ENCODE measurements around the gene TMEM184C. TPM values are rescaled to one million over a fixed set of nuclear protein-coding genes. Genes with fewer than 3 reads are reported as not detected.

The TMEM184C gene
- total RNA-seq, 1 experiment from 2014 or later = 24.6 TPM

GRCh38 chr4:147638365-147638764 is 21.2 kb downstream of the TMEM184C start (continued):
- no peak for TF ChIP-seq CTCF (IDR thresholded peaks at IDR 0.05 in 2 of 3, conservative IDR thresholded peaks at IDR 0.05 in 1 of 3; ENCODE audit: borderline replicate concordance in 1 of 3, insufficient read depth in 1 of 3, low read depth in 2 of 3, low read length in 2 of 3)
- no peak for TF ChIP-seq CEBPB (IDR thresholded peaks at IDR 0.05; ENCODE audit: low read depth)
- TF ChIP-seq ZFX (IDR thresholded peaks at IDR 0.05) = no peak

- CTCF ChIA-PET = no interaction called here
Observed at GRCh38 chr4:147638942-147639341, 21.7 kb downstream of the TMEM184C start.

More at GRCh38 chr4:147638942-147639341, 21.7 kb downstream of the TMEM184C start:
- H4K20me1 ChIP-seq (ENCODE audit: insufficient read depth) = no peaks in the 10 kb centered on the region; the same call in 1 of the 2 replicates
- intact Hi-C loops (cut with micrococcal nuclease) = no loop called here
- no peak overlapping the region for H3K9ac ChIP-seq (ENCODE audit: low read length)
- H3K9me3 ChIP-seq (ENCODE audit: control insufficient read depth in 1 of 2, insufficient read depth in 1 of 2, low read depth in 1 of 2, low read length in 2 of 2) = no peaks in the 10 kb centered on the region
- DNase-seq (ENCODE audit: low read depth, low spot score) = no peak
- no peak overlapping the region for H3K27ac ChIP-seq (ENCODE audit: low read depth, low read length)
- no peaks in the 10 kb centered on the region for H3K9me2 ChIP-seq (ENCODE audit: insufficient read depth)
- 0 out of 2 replicates have a peak, but pooled peaks cover 8% of the 10 kb centered on the region for H3K79me2 ChIP-seq (ENCODE audit: insufficient read depth, low read length)
- ChIA-PET POLR2A (no interaction called here), RAD21 (ENCODE audit: low non-redundant PET in 1 of 2, low total read pairs in 2 of 2, uncharacterized antibody in 2 of 2, unreplicated experiment in 2 of 2) (no interaction called here)
- H3K27me3 ChIP-seq (ENCODE audit: insufficient read depth, low read length) = no peaks in the 10 kb centered on the region
- H3K4me3 ChIP-seq (replicated peaks in 1 of 2; ENCODE audit: low read depth in 1 of 2, low read length in 2 of 2) = no peak overlapping the region
- no peak for ATAC-seq
- TF ChIP-seq, protein P1, sequence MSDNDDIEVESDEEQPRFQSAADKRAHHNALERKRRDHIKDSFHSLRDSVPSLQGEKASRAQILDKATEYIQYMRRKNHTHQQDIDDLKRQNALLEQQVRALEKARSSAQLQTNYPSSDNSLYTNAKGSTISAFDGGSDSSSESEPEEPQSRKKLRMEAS (IDR thresholded peaks at IDR 0.05) = no peak
- no peak for TF ChIP-seq EZH2phosphoT487 (IDR thresholded peaks at IDR 0.05; ENCODE audit: borderline replicate concordance)
- TF ChIP-seq YY1 (IDR thresholded peaks at IDR 0.05; ENCODE audit: extremely low read depth, insufficient replicate concordance, low read depth, low read length) = no peak
- no peak for TF ChIP-seq TCF7L2 (IDR thresholded peaks at IDR 0.05; ENCODE audit: borderline replicate concordance, extremely low read depth, insufficient read depth, insufficient read length)
- TF ChIP-seq ZFX (IDR thresholded peaks at IDR 0.05) = no peak
- no peak for TF ChIP-seq RAD21 (IDR thresholded peaks at IDR 0.05; ENCODE audit: low read depth)
- no peak for TF ChIP-seq ZNF274 (IDR thresholded peaks at IDR 0.05; ENCODE audit: low read depth, low read length)
- TF ChIP-seq, protein P2, sequence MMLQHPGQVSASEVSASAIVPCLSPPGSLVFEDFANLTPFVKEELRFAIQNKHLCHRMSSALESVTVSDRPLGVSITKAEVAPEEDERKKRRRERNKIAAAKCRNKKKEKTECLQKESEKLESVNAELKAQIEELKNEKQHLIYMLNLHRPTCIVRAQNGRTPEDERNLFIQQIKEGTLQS (IDR thresholded peaks at IDR 0.05) = no peak
- TF ChIP-seq SP1 (IDR thresholded peaks at IDR 0.05; ENCODE audit: low read depth) = no peak
- TF ChIP-seq EGR1 (IDR thresholded peaks at IDR 0.05; ENCODE audit: low read depth) = no peak
- no peak for TF ChIP-seq JUND (IDR thresholded peaks at IDR 0.05)
- TF ChIP-seq SIN3A (IDR thresholded peaks at IDR 0.05; ENCODE audit: low read depth) = no peak
- TF ChIP-seq CBX3 (IDR thresholded peaks at IDR 0.05; ENCODE audit: low read depth) = no peak
- no peak for TF ChIP-seq CTCF (IDR thresholded peaks at IDR 0.05 in 2 of 3, conservative IDR thresholded peaks at IDR 0.05 in 1 of 3; ENCODE audit: borderline replicate concordance in 1 of 3, insufficient read depth in 1 of 3, low read depth in 2 of 3, low read length in 2 of 3)
- no peak for TF ChIP-seq ELF1 (IDR thresholded peaks at IDR 0.05; ENCODE audit: borderline replicate concordance, low read depth)
- TF ChIP-seq, protein P3, sequence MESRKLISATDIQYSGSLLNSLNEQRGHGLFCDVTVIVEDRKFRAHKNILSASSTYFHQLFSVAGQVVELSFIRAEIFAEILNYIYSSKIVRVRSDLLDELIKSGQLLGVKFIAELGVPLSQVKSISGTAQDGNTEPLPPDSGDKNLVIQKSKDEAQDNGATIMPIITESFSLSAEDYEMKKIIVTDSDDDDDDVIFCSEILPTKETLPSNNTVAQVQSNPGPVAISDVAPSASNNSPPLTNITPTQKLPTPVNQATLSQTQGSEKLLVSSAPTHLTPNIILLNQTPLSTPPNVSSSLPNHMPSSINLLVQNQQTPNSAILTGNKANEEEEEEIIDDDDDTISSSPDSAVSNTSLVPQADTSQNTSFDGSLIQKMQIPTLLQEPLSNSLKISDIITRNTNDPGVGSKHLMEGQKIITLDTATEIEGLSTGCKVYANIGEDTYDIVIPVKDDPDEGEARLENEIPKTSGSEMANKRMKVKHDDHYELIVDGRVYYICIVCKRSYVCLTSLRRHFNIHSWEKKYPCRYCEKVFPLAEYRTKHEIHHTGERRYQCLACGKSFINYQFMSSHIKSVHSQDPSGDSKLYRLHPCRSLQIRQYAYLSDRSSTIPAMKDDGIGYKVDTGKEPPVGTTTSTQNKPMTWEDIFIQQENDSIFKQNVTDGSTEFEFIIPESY (IDR thresholded peaks at IDR 0.05; ENCODE audit: extremely low read depth, insufficient replicate concordance, low read length) = no peak
- no peak for TF ChIP-seq SRF (IDR thresholded peaks at IDR 0.05; ENCODE audit: low read depth)
- H3K4me1 ChIP-seq (ENCODE audit: control insufficient read depth in 1 of 2, insufficient read depth in 2 of 2, low read length in 2 of 2) = no peaks in the 10 kb centered on the region
- H3K4me2 ChIP-seq (ENCODE audit: low read length) = no peak overlapping the region
- no TSS peak for BruUV-seq (replicated peaks)
- no peak overlapping the region for H2AFZ ChIP-seq (ENCODE audit: low read depth, low read length, poor library complexity, severe bottlenecking)
- H3K36me3 ChIP-seq (ENCODE audit: control insufficient read depth in 1 of 2, insufficient read depth in 2 of 2, low read length in 2 of 2) = peaks cover 21% of the 10 kb centered on the region in 2 experiments
